Neural cell (in vitro differentiated cells): Measurements from ENCODE around the gene DNAJC27.

Experiments used
- EP300 ChIP-seq: fragments of 450-650 bp; conservative IDR thresholded peaks from 2 replicates; pipeline ENCODE4 v1.6.1; 2014; ENCODE audit warnings: antibody characterized with exemption, mild to moderate bottlenecking, moderate library complexity; ENCODE audit not compliant: poor library complexity, severe bottlenecking
- EZH2 ChIP-seq: fragments of 200-600, 300-800 bp; shearing (Covaris generic), sonication (generic); IDR thresholded peaks from 2 replicates; pipeline ENCODE4 v1.6.1; 2014; ENCODE audit warnings: antibody characterized with exemption, low read length, borderline replicate concordance, mild to moderate bottlenecking; ENCODE audit not compliant: insufficient read depth, poor library complexity, severe bottlenecking
- MXI1 ChIP-seq: fragments of 450-650 bp; conservative IDR thresholded peaks from 2 replicates; pipeline ENCODE4 v1.6.1; 2014; ENCODE audit warnings: antibody characterized with exemption, mild to moderate bottlenecking; ENCODE audit not compliant: poor library complexity, severe bottlenecking
- POLR2AphosphoS5 ChIP-seq: IDR thresholded peaks from 2 replicates; pipeline ENCODE4 v1.6.1; 2012
- RAD21 ChIP-seq: fragments of 450-650 bp; conservative IDR thresholded peaks from 2 replicates; pipeline ENCODE4 v1.6.1; 2014; ENCODE audit warnings: antibody characterized with exemption, mild to moderate bottlenecking, moderate library complexity
- SMC3 ChIP-seq: fragments of 450-650 bp; conservative IDR thresholded peaks from 2 replicates; pipeline ENCODE4 v1.6.1; 2014; ENCODE audit warnings: antibody characterized with exemption, mild to moderate bottlenecking, moderate library complexity; ENCODE audit not compliant: poor library complexity
- TAF1 ChIP-seq: IDR thresholded peaks from 2 replicates; pipeline ENCODE4 v1.6.1; 2012; ENCODE audit warnings: low read depth
- TF ChIP-seq, protein P1 (sequence below): fragments of 450-650 bp; IDR thresholded peaks from 2 replicates; pipeline ENCODE4 v1.5.1; 2014; ENCODE audit warnings: antibody characterized with exemption, mild to moderate bottlenecking, moderate library complexity; ENCODE audit not compliant: poor library complexity, severe bottlenecking

DNA sequence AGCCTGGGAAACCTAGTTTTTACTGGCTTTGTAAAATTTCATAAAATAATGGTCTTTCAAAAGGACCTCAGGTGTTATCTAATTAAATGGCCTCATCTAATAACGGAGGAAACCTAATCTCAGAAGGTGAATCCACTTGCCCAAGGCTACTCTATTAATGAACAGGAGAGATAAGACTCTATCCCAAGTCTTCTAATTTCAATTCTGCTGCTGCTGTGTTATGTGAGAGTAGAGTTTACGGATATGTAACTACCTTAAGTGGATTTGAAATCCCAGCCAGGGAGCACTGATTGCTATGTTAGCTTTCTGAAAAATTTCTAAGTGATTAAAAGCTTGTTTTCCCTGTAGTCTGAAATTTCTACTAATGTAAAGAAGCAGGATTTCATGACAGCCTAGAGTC, 34.5 kb downstream of the DNAJC27 start:
- TF ChIP-seq, protein P1, sequence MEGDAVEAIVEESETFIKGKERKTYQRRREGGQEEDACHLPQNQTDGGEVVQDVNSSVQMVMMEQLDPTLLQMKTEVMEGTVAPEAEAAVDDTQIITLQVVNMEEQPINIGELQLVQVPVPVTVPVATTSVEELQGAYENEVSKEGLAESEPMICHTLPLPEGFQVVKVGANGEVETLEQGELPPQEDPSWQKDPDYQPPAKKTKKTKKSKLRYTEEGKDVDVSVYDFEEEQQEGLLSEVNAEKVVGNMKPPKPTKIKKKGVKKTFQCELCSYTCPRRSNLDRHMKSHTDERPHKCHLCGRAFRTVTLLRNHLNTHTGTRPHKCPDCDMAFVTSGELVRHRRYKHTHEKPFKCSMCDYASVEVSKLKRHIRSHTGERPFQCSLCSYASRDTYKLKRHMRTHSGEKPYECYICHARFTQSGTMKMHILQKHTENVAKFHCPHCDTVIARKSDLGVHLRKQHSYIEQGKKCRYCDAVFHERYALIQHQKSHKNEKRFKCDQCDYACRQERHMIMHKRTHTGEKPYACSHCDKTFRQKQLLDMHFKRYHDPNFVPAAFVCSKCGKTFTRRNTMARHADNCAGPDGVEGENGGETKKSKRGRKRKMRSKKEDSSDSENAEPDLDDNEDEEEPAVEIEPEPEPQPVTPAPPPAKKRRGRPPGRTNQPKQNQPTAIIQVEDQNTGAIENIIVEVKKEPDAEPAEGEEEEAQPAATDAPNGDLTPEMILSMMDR, result no peak
- no peak for TF ChIP-seq TAF1
- TF ChIP-seq EP300, result no peak
- TF ChIP-seq POLR2AphosphoS5, result no peak
- no peak for TF ChIP-seq RAD21
- TF ChIP-seq SMC3, result no peak
- TF ChIP-seq EZH2, result no peak
- no peak for TF ChIP-seq MXI1
